HG02970 (cell line): ENCODE measurements around the gene PTPRG.

Experiments
- ATAC-seq: cut with Tn5 transposase; IDR thresholded peaks from one replicate; pipeline ENCODE4 v1.9.1; 2021; ENCODE audit warnings: mild to moderate bottlenecking, moderate library complexity, moderate number of reproducible peaks; ENCODE audit not compliant: unreplicated experiment, low FRiP score

PTPRG gene

DNA sequence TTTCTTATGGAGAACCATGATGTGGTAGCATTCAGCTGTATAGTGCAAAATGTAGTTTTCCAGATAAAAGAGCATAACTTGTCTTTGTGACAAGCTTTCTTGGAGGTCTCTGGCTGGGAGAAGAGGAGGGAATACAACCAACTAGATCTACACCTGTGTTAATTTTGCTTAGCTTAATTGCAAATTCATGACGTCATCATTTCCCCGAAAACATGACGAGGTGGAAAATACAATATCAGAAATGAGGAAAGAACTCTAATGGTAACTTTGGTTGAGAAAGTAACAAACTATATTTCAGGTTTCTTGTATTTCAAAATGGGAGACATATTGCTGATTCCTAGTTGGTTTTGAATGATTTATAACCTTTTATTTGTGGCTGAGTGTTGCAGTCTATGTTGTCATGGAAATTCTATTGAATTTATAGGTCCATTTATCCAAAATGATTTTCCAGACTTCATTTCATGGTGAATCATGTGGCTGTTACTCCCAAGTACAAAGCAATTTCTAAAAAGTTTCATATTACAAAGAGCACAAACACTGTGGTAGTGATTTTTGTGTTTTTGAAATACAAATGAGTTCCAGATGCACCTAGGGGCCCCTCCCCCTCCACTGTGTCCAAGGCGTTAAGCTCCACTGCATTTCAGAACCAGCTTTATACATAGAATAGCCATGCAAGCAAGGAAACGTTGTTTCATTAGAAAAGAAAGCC, 504.8 kb downstream of the PTPRG start:
- ATAC-seq: no peak

- no peak for ATAC-seq
Measured at GRCh38 chr3:62068337-62068736, 507.0 kb downstream of the PTPRG start.

GRCh38 chr3:62070891-62071290, 509.5 kb downstream of the PTPRG start:
- ATAC-seq: no peak

DNA sequence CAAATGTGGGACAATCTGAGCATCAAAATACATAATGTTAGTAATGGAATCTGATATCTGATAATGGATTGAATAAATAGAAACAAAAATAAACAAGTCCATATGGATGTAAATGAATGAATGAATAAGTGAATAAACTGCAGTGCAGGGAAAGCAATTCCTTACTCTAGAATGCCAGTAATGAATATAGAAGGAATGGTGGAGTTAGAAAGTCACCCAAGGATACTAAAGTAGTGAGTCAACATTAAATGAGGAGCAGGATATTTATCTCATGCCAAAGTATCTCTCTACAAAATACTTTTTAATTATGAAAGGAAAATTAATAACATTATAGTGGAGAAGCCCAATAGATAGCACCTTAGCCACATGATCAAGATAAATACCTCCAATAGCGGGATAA, 511.7 kb downstream of the PTPRG start:
- ATAC-seq: no peak

- no peak for ATAC-seq
Measured at GRCh38 chr3:62084558-62084957, 523.2 kb downstream of the PTPRG start.

DNA sequence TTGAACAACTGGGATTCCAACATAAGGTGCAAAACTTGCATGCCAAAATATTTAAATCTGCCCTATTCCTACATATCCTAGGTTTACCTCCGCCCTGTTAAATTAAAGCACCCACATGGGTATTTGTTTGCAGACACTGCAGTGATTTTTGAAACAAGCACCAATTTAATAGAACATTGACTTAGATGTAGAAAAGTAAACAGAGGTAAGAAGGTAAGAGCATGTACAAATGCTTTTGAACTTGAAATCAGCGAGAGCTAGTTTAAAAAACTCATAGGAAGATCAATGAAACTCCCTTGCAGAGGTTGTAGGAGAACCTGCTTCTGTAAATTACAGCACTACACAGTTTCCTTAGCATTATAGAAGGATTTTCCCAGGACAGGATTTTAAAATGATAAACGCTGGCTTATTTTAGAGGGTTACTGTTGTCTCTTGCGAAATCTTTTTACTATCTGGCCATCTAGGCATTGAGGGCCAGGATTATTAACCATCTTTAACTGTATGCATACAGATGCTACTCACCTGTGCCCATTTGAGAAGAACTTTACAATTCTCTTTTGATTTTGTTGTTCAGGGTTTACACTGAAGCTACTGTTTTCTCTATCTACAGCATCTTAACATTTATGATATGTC, 527.2 kb downstream of the PTPRG start:
- ATAC-seq: no peak

GRCh38 chr3:62090066-62090465, 528.7 kb downstream of the PTPRG start:
- no peak for ATAC-seq

- no peak for ATAC-seq
Measured at GRCh38 chr3:62090519-62090918, 529.1 kb downstream of the PTPRG start.

DNA sequence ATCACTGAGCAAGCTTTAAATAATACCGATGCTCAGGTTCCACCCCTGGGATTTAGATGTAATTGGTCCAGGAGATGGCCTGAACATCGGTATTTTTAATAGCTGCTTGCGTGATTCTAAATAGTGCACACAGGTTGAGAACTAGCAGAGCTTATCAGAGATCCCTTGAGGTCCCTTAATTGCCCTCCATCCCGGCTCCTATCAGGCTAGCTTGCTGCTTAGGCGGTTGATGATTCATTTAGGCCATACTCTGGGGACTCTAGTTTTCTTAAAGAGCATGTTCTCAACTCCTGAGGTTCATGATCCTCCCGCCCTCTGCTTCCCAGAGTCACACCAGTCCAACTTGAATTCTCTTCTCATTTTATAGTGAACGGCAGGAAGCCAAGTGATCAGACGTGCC, 531.7 kb downstream of the PTPRG start:
- no peak for ATAC-seq

DNA sequence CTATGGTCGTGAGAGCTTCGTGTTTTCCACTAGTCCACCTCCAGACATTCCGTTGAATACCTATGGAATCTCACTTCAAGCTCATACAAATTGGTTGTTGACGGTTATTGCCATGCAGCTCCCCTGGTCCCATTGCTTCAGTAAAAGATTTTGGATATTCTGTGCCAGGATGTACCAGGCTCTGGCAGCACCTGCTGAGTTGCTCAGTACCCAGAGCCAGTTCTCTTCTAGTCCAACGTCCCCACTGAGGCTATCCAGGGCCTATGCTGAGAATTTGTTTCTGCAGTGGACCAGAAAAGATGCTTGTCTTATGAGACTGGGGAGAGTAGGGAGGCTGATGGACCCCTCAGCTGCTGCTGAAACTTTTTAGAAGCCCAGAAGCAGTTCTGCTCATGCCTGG, 533.1 kb downstream of the PTPRG start:
- no peak for ATAC-seq

DNA sequence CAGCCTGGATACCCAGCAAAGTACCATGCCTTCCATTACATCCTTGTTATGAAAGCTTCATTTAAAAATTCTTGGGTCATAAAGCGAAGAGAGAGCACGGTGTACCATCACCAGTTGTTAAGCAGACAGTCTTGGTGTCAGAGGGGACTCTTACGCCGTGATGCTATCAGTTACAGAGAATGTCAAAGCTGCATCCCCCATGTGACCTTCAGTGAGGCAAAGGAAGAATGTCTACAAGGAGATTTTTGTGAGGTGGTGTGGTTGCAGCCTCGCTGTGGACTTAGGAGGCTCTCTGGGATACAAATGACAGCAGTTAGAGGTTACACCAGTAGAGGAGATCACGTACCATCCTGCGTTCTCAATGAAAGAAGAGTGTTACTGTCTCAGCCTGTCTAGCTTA, 533.7 kb downstream of the PTPRG start:
- ATAC-seq: no peak

GRCh38 chr3:62095756-62096155, 534.4 kb downstream of the PTPRG start:
- ATAC-seq: no peak

DNA sequence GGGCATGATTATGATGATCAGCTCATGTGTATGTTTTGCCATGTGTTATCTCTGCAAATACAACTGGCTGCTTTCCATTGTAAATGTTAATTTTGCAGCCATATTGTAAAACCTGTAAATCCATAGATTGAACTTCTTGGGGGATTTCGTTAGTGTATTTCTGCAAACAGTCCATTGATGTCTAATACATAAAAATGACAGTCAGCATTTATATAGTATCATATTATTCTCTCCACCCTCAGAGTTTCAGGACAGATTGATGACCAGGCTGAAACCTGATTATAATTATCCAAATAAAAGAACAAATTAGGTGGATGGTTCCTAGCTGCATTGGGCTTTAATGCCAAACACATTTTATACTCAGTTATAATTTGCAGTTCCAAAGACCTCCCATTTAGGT, 535.1 kb downstream of the PTPRG start:
- ATAC-seq: no peak

DNA sequence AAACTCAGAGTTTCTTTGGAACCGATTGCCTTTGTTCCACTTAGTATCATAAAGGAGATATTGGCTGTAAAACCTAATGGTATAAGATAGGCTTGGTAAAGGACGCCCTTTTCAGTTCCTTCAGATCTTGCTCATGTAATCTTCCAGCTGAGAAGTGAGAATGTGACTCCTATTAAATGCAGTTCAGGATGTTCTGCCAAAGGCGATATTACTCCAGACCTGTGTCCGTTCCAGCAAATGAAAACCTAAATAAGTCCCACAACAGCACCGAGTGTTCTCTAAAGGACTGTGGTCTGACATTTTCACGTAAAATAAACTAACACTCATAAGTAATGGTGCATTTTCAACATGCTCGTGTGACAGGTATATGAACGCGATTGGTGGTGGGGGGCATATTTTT, 535.8 kb downstream of the PTPRG start:
- ATAC-seq: no peak

DNA sequence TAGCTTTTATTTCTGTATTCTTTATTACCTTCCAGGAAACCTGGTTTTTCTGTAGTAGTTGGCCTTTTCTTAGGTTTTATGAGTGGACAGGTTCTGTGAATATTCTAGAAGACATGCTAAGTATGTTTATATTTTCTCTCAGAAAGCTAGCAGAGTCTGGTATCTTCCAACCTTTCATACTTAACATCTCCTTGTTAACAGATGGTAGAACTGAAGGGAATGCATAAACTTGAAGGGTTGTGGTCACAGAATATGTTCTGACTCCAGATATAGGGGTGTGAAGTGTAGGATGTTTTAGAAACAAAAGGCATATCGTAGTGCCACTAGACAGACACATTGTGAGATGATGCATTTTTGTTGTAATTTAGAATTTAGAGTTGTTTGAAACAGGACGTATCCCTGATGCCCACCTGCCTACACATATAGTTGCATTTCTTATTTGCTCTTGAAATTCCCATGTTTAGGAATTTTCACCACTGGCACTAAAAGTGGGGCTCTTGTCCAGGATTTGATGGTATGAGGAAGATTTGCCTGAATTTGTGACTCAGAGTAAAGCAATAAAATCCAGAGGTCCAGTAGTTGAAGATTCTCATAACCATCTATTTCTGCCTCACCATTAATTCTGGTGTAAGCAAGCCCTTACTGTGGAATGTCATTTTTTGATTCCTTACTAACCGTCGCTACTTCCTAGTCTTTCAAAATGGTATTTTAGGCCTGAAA, 537.4 kb downstream of the PTPRG start:
- ATAC-seq: no peak

- no peak for ATAC-seq
Measured at GRCh38 chr3:62100282-62100989, 539.1 kb downstream of the PTPRG start.

DNA sequence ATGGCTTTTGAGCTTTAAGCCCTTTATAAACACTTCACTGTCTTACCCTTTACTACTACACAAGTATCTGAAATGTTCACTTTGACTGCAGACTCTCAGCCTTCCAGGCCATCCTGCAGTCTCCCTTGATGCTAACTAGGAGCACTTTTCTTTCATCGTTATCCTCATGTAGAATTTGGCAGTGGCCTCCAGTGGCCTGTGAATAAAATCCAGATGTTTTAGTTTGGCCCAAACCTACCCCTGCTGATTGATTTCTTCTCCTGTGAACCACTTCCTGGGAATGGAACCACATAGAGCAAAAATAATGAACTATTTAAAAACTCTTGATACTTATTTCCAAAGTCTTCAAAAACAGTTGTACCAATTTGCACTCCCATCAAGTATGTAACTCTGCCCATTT, 540.1 kb downstream of the PTPRG start:
- no peak for ATAC-seq

DNA sequence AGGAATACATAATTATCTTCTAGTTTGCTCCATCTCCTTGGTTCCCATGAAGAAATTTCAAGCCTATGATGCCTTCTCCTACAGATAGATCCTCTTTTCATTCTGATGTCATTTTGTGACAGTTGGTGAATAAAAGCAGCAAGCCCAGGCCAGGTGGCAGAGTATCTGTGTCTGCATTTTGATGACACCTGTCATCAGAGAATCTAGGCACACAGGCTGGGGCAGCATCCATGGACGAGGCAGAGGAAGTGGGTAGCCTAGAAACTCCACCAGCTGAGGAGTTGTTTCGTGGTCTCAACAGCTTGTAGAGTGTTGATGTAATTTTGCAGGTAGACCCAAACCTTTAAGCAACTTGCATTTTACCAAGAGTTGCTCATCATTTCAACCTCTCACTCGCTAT, 542.2 kb downstream of the PTPRG start:
- ATAC-seq: no peak

- no peak for ATAC-seq
Measured at GRCh38 chr3:62109534-62109933, 548.2 kb downstream of the PTPRG start.

DNA sequence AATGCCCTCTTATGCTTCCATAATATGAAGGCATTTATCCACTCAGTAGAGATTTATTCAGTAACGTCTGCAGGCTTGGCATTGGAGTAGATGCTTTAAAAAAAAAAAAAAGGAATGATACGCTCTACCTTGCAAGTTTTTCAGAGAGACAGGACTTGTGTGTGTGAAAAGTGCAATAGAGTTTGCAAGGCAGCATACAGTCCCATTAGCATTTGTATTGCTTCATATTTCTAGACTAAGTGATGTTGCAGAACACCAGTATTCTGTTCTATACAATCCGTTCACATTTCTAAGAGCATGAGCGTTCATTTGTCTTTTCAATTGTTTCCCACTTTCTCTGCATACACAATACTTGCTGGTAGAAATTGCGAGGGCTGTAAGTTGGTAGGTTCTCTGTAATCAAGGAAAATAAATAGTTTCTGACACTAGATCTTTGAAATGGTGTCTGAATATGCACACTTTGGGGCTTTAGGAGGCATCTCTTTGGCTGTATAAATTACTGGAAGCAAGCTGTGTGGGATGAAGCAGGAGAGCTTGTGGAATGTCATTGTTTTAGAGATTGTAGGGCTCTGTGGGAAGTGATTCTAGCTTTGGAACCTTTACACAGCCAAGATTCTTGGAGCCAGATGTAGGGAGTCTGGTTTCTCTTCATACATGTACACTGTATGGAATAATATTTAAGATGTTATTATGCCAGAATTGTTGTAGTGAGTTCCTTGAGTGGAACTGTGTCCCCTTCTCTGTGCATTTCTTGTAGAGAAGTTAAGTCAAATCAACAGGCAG, 549.3 kb downstream of the PTPRG start:
- ATAC-seq: no peak
